Upper lobe of left lung (tissue), 4 donors: ENCODE results near the gene LSM14B.

Experiments used
- CTCF ChIP-seq, 6 experiments: fragments of 450-650 bp in 4 of 6; fragments of 200-600 bp in 2 of 6; sonication (generic) in 2 of 6; IDR thresholded peaks; one replicate each; pipeline ENCODE4 v1.5.1; 2016 to 2019; ENCODE audit warnings: antibody characterized with exemption in 6 of 6
- POLR2A ChIP-seq, 4 donors: fragments of 450-650 bp; IDR thresholded peaks; one replicate each; pipeline ENCODE4 v1.5.1; 2016 to 2017; ENCODE audit warnings: antibody characterized with exemption in 4 of 4, mild to moderate bottlenecking in 2 of 4
- POLR2AphosphoS5 ChIP-seq, 2 donors: sonication (generic); formaldehyde crosslinking; IDR thresholded peaks; one replicate each; pipeline ENCODE4 v1.5.1; 2017; ENCODE audit warnings: antibody characterized with exemption in 2 of 2

DNA sequence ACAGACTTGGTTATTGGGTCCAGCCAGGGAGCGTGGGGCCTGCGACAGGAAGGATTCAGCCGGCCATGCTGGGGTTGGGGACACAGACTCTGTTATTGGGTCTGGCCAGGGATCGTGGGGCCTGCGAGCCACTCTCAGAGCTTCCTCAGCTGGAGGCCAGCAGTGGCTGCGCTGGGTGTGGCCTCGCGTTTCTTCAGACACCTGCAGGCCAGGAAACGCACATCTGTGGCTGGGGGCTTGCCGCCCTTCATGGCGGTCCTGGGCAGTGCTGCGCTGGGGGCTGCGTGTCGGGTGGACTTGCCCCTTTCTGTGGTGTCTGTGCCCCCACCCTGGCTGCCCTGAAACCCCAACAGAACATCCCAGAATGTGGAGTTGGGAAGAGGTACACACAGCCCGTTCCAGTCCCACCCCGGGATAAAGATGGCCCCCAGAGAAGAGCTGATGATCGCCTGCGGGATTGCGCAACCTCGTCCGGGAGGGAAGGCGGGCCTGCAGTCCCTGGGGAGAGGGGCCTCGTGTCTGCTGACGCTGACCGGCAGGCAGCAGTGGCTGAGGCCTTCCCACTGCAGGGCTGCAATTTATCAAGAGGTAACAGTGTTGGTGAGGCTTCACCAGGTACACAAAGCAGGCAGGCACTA lies 43.6 kb downstream of the LSM14B start:
- TF ChIP-seq POLR2AphosphoS5 (IDR thresholded peaks at IDR 0.05) (no peak), CTCF (IDR thresholded peaks at IDR 0.05) (no peak), POLR2A (IDR thresholded peaks at IDR 0.05) (no peak)
